Stimulated activated CD8-positive, alpha-beta memory T cell treated with anti-CD3 and anti-CD28 coated beads, Interleukin-4, amount 100 ng/mL, for 48 hours (primary cell): ENCODE measurements around the gene ARHGEF28.

ENCODE experiments used
- DNase-seq: peaks from one replicate; pipeline ENCODE4 v3.0.0-alpha.2; 2020

ARHGEF28 gene

GRCh38 chr5:73822278-73822988 lies 196.4 kb downstream of the ARHGEF28 start:
- DNase-seq, result no peak

DNA sequence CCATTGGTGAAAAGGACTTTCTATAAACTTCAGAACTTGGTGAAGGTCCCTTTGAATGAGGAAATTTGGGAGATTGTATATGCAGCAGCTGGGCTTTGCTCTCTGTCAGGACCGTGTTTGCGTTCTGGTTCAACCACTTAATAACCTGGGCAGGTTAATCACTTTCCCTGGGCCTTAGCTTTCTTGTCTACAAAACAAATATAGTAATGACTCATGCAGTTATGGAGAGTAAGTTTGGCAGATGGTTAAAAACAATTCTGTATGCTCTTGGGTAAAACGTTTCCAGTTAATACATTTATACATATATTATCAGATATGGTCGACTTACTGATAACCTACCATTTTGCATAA lies 197.0 kb downstream of the ARHGEF28 start:
- no peak for DNase-seq

DNA sequence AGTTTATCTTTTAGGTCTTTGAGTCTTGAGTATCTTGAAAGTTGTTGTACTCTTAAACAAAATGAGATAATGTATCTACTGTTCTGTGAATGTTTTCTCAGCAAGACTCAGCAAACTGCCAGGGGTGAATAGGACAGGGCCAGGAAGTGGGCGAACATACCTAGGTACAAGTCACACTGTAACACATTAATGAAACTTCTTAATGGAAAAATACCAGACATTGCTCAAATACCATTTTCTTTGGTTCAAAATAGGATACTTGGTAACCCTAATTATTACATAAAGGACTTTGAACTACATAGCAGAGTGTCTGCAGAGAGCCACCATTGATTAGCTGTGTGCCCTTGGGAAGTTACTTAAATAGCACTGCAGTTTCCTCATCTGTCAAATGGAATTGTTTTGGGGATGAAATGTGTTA lies 197.5 kb downstream of the ARHGEF28 start:
- no peak for DNase-seq

GRCh38 chr5:73825199-73825598 lies 199.2 kb downstream of the ARHGEF28 start:
- no peak for DNase-seq

GRCh38 chr5:73825736-73826135 lies 199.7 kb downstream of the ARHGEF28 start:
- DNase-seq, result no peak

DNA sequence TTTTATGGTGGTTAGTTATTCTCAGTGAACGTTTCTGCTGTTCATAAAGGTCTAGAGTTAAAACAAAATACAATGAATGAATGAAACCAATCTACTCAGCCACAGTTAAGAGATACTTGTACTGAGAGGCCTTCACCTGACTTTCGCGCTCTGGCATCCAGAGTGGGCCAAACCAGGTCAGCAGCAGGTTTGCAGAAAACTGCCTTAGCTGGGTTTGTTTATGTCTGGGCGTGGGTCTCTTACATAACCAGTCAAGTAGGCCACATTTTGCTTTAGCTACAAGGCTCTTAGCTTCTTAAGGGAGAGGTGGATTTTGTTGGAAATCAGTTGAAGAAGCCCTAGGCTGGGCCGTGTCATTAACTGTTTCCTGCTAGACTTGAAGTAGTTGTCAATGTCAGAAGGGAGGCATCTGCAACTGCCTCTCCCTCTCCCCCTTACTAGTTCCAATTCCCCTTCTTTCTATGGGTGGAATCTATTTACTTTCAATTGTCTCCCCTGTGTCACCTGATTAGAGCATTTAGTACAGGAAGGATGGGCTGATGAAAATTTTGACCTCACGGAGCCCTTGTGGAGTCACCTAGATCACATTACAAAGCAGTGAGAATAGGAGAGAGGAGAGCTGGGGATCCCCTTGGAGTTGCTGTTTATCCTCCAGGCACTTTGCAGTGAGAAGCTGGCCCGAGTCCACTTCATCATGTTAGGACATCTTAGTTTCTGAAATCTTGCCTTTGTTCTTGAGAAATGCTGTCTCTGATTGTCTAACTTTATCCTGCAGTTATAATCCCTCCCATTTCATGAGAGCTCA lies 200.5 kb downstream of the ARHGEF28 start:
- no peak for DNase-seq

GRCh38 chr5:73827106-73827450 lies 201.1 kb downstream of the ARHGEF28 start:
- DNase-seq, result no peak

- DNase-seq, result no peak
These were observed 202.5 kb downstream of the ARHGEF28 start for GRCh38 chr5:73828465-73828864.

DNA sequence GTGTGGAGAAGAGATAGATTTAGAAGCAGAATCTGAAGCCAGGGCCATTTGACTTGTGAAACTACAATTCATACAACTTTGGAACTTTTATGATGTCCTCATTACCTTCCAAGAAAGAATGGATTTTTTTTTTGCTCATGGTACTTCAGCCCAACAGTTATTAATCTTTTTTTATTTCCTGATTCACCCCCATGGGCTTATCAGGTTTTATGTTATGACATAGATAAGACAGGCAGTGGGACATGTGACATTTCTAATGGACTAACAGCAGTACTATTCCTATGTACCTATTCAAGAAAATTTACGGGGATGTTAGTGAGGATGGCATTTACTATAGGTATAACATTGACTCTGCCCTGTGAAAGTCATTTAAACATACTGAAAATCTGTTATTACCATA lies 204.7 kb downstream of the ARHGEF28 start:
- no peak for DNase-seq

- no peak for DNase-seq
These were observed 205.1 kb downstream of the ARHGEF28 start for GRCh38 chr5:73831066-73831465.

DNA sequence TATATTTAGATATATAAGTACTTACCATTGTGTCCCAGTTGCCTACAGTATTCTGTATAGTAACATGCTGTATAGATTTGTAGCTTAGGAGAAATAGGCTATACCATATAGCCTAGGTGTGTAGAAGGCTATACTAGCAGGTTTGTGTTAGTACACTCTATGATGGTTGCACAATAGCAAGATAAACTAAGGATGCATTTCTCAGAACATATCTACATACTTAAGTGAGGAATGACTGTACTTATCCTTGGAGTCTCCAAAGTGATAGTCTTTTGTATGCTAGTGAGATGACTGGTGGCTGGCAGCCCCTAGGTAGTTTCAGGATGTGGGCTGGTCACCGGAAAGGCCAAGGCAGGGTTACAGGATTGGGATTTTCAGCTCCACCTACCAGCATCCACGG lies 208.7 kb downstream of the ARHGEF28 start:
- no peak for DNase-seq

GRCh38 chr5:73835726-73836125 lies 209.7 kb downstream of the ARHGEF28 start:
- DNase-seq, result no peak

- DNase-seq, result no peak
These were observed 210.6 kb downstream of the ARHGEF28 start for GRCh38 chr5:73836607-73837006.

DNA sequence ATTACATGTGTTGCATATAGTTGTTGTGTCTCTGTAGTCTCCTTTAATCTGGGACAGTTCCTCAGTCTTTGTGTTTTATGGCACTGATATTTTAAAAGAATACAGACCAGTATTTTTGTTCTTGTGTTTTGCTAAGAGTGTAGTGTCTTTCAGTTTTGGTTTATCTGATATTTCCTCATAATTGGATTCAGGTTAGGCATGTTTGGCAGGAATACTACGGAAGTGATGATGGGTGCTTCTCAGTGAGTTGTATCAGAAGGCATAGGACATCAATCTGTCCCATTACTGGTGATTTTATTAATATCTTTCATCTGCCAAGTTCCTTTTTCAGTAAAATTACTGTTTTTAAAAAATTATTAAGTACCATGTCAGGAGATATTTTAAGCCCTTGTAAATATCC lies 212.9 kb downstream of the ARHGEF28 start:
- no peak for DNase-seq

DNA sequence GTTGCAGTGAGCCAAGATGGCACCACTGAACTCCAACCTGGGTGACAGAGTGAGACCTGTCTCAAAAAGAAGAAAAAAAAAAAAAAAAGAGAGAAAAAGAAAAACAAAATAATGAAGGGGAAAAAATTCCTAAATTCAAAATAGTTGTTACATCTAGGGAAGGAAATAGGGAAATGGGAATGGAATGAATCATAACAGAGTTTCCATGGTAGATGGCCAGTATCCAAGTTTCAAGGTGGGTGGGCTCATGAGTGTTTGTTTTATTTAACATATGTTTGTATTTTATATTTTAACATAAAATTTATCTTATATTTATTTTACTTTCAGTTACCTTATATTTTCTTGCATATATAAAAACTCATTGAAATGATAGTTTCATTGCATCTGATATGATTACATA lies 215.6 kb downstream of the ARHGEF28 start:
- DNase-seq, result no peak

DNA sequence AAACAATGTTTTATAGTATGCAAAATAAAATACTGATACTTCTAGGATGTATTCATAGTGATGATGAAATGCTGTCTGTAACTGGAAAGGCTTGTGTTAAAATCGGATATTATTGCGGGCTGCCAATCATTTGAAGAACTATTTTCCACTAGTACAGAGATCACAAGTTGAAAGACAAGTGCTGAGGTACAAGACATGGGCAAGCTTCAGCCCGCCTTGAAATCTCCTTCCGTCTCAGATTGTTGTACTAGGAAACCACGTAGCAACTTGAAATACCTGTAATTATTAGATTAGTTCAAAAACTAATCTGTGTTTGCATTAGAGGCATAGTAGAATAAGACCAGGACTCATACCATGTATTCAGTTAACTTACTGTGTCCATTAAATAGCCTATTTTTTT lies 218.2 kb downstream of the ARHGEF28 start:
- DNase-seq, result no peak

DNA sequence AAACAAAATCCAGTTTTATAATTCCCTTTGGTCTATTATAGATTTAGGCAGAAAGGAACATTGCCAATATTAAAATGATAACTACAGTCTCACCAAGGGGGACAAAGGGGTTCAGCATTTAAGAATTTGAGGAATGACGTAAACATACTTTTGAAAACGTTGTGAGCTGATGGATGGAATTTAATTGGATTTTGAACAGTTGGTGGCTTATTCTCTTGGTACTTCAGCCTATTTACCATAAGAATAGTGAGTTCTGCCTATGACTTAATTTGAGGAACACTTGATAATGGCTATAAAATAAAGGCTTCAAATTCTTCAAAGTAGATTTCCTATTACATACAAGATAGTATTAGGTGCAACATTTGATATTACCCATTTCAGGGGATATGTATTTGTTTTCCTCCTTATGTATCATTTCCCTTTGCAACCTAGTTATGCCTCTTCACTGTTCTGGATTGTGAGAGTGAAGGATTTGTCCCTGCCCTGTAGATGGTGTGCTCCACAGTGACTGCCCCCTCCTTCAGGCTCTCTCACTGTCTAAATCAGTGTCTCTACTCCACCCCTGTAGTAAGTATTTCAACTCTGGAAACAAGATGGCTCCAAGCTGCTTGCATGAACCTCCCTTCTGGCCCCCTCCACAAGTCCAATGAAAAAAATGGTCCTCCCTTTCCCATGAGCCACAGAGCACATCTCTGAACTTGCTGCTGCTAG lies 225.6 kb downstream of the ARHGEF28 start:
- DNase-seq, result no peak

DNA sequence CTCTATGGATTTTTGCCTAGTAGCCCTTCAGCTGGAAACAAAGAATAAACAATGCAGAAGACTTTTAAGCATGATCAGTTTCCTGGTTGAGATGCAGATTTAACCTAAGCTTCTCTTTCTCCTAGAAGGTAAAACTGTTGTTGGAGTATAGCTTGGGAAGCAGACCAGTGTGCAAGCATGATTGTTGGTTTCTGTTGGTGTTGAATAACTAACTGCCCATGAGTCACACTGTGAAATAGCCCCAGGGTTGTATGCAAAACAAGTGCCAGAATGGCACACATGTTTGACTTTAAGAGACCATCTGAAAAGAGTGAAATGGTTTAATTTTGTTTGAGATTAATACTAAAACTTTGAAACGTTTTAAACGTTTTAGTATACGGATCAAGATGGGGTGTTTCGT lies 227.1 kb downstream of the ARHGEF28 start:
- DNase-seq, result no peak

GRCh38 chr5:73856997-73857396 lies 231.0 kb downstream of the ARHGEF28 start:
- no peak for DNase-seq

DNA sequence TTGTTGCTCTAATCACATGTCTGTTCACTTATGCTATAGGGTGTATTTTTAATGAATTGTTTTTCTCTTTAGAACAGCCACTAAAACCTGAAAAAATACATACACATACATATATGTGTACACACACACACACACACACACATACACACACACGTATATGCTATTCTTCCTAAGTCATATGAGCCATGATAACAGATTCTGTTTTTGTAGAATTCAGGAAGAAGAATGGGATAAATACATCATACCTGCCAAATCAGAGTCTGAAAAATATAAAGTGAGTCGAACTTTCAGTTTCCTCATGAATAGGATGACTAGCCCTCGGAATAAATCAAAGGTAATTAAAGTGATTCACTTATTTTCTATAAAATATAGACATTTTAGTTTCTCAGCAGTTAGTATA lies 231.4 kb downstream of the ARHGEF28 start:
- DNase-seq, result no peak

DNA sequence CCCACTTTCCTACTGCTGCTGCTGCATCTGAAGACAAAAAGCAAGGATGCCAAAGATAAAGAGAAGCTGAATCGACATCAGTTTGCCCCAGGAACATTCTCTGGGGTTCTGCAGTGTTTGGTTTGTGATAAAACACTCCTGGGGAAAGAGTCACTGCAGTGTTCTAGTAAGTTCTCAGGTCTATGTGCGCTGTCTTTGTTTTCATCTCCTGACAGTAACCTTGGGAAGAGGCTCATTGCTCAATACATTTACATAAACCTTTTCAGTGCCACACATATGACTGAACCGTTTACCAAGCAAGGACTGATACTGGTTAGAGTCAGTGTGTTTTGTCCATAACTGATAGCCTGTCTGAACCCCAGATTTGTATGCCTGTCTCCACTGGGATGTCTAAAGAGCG lies 232.1 kb downstream of the ARHGEF28 start:
- DNase-seq, result no peak

- DNase-seq, result no peak
These were observed 232.8 kb downstream of the ARHGEF28 start for GRCh38 chr5:73858776-73859175.

GRCh38 chr5:73859696-73860095 lies 233.7 kb downstream of the ARHGEF28 start:
- no peak for DNase-seq
